ES-I3 (cell line): ENCODE data around the gene LRRC28.

Experiments used
- H3K36me3 ChIP-seq: 2 replicates; pipeline ENCODE4 v1.6.1; 2013; ENCODE audit warnings: mild to moderate bottlenecking, low read length, control low read depth, moderate library complexity; ENCODE audit not compliant: insufficient read depth
- H3K4me1 ChIP-seq: 2 replicates; pipeline ENCODE4 v1.6.1; 2013; ENCODE audit warnings: mild to moderate bottlenecking, control low read depth, low read length; ENCODE audit not compliant: insufficient read depth
- H3K9ac ChIP-seq: 2 replicates; pipeline ENCODE4 v1.6.1; 2013; ENCODE audit warnings: low read depth, mild to moderate bottlenecking, low read length, moderate library complexity
- H3K9me3 ChIP-seq: 2 replicates; pipeline ENCODE4 v1.6.1; 2013; ENCODE audit warnings: mild to moderate bottlenecking, low read length, moderate library complexity; ENCODE audit not compliant: control insufficient read depth, insufficient read depth

LRRC28 gene

DNA sequence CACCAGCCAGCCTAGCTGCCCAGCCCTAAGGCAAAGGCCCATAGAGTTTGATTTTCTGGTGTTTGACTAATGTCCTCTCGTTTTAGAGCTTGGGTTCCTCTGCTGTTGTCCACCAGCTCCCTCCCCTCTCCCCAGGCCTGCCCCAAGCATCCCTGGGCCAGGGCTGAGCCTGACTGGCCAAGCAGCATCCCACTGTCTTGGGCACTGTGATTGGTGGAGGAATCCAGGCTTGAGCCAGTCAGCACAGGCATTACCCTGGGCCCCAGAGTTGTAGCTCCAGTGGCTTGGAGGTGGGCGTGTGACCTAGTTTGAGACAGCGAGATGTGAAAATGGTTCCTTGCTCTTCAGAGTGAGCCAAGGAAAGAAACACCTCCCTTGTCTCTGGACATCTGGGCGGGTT, 159.2 kb downstream of the LRRC28 start:
- Histone ChIP-seq H3K4me1 (no peaks in the 10 kb centered on the region), H3K36me3 (no peaks in the 10 kb centered on the region), H3K9ac (no peak overlapping the region), H3K9me3 (no peaks in the 10 kb centered on the region)

DNA sequence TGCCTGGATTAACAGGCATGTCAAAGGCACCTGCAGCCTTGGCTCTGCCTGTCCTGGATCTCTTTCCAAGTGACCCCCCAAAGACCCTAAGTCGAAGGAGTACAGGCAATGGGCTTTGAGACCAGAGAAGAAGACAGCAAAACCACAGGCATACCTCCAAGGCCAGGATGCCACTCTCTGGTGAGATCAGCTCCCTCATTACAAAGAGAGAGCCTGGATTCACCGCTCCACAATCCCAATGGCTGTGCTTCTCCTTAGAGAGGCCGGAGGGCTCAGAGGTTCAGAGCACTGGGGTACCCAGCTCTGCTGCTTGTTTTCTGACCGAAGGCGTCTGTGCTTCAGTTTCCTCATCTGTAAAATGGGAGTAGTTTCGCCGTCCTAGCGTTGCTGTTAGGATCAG, 160.0 kb downstream of the LRRC28 start:
- H3K9me3 ChIP-seq, result no peaks in the 10 kb centered on the region
- no peaks in the 10 kb centered on the region for H3K36me3 ChIP-seq
- no peaks in the 10 kb centered on the region; the same call in 1 of the 2 replicates for H3K4me1 ChIP-seq
- H3K9ac ChIP-seq, result no peak overlapping the region

- Histone ChIP-seq H3K4me1 (no peaks in the 10 kb centered on the region; the same call in 1 of the 2 replicates), H3K9me3 (no peaks in the 10 kb centered on the region), H3K36me3 (no peaks in the 10 kb centered on the region), H3K9ac (no peak overlapping the region)
Measured at GRCh38 chr15:99412082-99412481, 160.8 kb downstream of the LRRC28 start.

GRCh38 chr15:99412626-99413025, 161.3 kb downstream of the LRRC28 start:
- no peaks in the 10 kb centered on the region for H3K9me3 ChIP-seq
- H3K9ac ChIP-seq, result no peak overlapping the region
- no peaks in the 10 kb centered on the region for H3K36me3 ChIP-seq
- H3K4me1 ChIP-seq, result no peaks in the 10 kb centered on the region; the same call in 1 of the 2 replicates

DNA sequence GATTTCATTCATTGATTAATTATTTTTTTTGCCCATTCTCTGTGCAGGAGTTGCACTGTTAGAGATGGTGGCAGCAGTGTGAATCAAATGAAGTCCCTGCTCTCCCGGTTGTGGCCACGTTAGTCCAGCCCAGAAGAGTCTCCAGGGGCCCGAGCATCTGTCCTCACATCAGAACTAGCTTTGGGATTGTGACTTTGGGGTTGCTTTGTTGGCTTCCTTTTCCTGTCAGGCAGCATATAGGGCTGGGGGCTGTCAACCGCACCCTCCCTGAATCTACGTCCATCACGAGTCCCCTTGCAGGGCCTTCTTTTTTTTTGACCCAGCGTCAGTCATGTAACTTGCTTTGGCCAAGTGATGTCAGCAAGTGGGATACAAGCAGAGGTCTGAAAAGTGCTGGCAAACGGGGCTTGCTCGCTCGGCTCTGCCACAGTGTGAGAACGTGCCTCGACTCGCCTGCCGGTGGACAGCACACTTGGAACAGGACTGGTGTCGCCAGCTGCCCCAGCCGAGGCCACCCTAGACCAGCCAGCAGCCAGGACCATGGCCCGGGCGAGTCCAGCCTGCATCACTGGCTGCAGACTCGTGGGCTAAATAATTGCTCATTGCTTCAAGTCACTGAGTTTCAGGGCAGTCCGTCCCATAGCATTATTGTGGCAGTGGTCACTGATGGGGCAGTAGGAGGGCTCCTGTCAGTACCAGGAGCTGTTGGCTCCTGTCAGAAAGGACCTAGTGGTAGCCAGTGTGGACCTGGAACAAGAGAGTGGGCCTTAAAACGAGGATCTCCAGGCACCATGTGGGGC, 162.9 kb downstream of the LRRC28 start:
- Histone ChIP-seq H3K4me1 (no peaks in the 10 kb centered on the region; the same call in 1 of the 2 replicates), H3K36me3 (no peaks in the 10 kb centered on the region), H3K9ac (no peak overlapping the region), H3K9me3 (no peaks in the 10 kb centered on the region)

GRCh38 chr15:99414755-99415731, 163.8 kb downstream of the LRRC28 start:
- no peaks in the 10 kb centered on the region; the same call in 1 of the 2 replicates for H3K4me1 ChIP-seq
- H3K36me3 ChIP-seq, result no peaks in the 10 kb centered on the region
- no peaks in the 10 kb centered on the region for H3K9me3 ChIP-seq
- H3K9ac ChIP-seq, result no peak overlapping the region

DNA sequence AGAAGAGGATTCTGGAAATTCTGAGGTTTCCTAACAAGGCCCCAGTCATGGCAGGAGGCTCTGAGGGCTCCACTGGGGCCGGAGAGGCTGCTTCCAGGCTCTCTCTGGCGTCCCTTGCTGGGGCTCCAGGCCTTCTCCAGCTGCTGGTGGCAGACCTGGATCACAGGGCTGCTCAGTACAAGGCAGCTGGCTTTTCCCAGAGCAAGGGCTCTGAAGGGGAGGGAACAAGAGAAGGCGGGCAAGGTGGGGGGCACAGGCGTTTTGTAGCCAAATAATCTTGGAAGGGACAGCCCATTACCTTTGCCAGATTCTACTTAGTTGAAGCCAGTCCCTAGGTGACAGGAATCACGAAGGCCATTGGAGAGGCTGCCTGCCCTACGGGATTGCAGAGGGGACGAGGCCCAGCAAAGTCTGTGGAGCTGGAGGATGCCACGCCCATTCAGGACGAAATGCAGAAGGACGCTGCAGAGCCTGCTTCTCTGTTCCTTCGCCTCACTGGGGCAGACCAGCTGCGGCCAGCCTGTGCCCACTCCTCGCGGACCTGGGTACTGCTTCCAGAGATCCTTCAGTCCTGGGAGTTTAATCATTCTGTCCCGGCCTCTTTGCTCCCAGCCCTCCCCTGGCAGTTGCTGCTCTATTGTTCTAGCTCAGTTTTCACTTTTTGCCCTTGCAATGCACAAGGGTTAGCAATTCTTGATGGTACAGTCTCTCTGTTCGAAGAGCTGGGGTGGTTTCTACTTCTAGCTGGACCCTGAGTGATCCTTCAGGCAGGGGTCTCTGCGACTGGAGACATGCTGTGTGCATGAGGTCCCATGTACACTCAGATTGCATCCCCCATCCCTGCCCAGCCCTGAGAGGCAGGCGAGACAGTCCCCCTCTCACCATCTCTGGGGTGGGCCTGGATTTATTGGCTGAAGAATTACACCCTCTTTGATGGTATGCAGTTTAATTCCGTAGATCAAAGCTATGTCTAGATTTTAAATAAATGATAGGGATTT, 165.2 kb downstream of the LRRC28 start:
- H3K36me3 ChIP-seq, result no peaks in the 10 kb centered on the region
- no peak overlapping the region for H3K9ac ChIP-seq
- H3K9me3 ChIP-seq, result no peaks in the 10 kb centered on the region
- H3K4me1 ChIP-seq, result peaks cover 3% of the 10 kb centered on the region; the same call in 1 of the 2 replicates

DNA sequence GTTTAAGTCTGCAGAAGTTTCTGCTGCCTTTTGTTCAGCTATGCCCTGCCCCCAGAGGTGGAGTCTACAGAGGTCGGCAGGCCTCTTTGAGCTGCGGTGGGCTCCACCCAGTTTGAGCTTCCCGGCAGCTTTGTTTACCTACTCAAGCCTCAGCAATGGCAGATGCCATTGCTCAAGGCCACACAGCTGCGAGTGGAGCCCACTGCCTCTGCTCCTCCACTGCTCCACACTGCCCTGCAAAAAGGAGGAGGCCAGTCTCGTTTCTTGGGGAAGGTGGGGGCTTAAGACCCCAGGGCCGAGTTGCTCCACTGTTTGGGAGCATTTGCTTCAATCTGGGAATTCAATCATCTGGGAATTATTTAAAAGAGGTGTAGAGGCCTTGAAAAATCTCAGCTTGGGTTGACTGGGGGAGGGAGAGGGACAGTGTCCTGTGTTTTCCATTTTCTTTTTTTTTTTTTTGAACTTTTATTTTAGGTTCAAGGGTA, 169.9 kb downstream of the LRRC28 start:
- H3K36me3 ChIP-seq, result no peaks in the 10 kb centered on the region
- H3K9me3 ChIP-seq, result no peaks in the 10 kb centered on the region
- H3K9ac ChIP-seq, result no peak overlapping the region
- peaks cover 9% of the 10 kb centered on the region; the same call in 1 of the 2 replicates for H3K4me1 ChIP-seq

- Histone ChIP-seq H3K4me1 (peaks cover 9% of the 10 kb centered on the region; the same call in 1 of the 2 replicates), H3K9ac (no peak overlapping the region), H3K36me3 (no peaks in the 10 kb centered on the region)
Measured at GRCh38 chr15:99421758-99422157, 170.5 kb downstream of the LRRC28 start.

GRCh38 chr15:99423186-99424130, 172.2 kb downstream of the LRRC28 start:
- H3K4me1 ChIP-seq, result peaks cover 9% of the 10 kb centered on the region; the same call in 1 of the 2 replicates
- H3K36me3 ChIP-seq, result no peaks in the 10 kb centered on the region
- no peak overlapping the region for H3K9ac ChIP-seq
- H3K9me3 ChIP-seq, result no peaks in the 10 kb centered on the region

More at GRCh38 chr15:99421758-99422157, 170.5 kb downstream of the LRRC28 start:
- H3K9me3 ChIP-seq, result no peaks in the 10 kb centered on the region

- Histone ChIP-seq H3K9ac (no peak overlapping the region), H3K36me3 (no peaks in the 10 kb centered on the region), H3K9me3 (no peaks in the 10 kb centered on the region), H3K4me1 (peaks cover 9% of the 10 kb centered on the region; the same call in 1 of the 2 replicates)
Measured at GRCh38 chr15:99424131-99424571, 172.9 kb downstream of the LRRC28 start.

DNA sequence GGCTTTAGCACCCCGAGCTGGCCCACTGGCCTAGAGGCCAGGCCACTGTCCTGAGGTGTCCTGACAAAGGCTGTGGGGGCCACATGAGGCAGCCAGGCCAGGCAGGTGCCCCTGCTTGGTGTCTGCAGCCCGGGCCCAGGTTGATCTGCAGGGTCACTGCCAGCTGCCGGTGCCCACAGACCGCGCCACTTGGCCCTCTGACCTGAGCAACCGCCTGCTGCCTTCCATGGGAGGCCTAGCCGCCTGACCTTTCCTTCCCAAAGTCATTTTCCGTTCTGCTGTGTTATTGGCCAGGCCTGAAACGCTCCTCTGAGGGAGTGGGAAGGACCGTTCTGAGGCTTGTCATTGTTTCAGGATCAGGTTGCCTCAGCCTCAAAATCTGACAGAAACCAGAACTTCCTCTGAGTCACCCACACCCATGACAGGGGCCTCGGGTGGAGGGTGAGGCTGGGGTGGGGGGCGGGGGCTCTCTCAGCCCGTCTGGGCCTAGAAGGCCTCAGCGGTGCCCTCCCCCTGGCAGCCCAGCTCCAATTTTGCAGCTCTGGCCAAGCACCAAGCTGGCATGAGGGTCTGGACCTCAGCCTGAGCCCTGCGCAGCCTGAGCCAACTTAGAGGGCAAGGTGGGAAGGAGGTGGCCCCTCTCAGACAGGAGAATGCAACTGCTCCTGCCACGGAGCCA, 173.8 kb downstream of the LRRC28 start:
- H3K36me3 ChIP-seq, result no peaks in the 10 kb centered on the region
- H3K9me3 ChIP-seq, result no peaks in the 10 kb centered on the region
- H3K9ac ChIP-seq, result no peak overlapping the region
- peaks cover 9% of the 10 kb centered on the region; the same call in 1 of the 2 replicates for H3K4me1 ChIP-seq
